Transverse colon (tissue), 4 donors: ENCODE measurements around the gene MRPS6. TPM values are rescaled to one million over a fixed set of nuclear protein-coding genes. Genes with fewer than 3 reads are reported as not detected.
A peak's percentile ranks its signal among the peaks of the same experiment; 100 is the strongest.

ENCODE experiments used
- DNase-seq: peaks from one replicate; pipeline ENCODE4 v3.0.0-alpha.2; 2019
- H3K27ac ChIP-seq, 4 donors: fragments of 200-600 bp; sonication (generic); 2 replicates each; pipeline ENCODE4 v1.5.1; 2016 to 2018; ENCODE audit warnings: inconsistent platforms in 4 of 4
- H3K27me3 ChIP-seq: fragments of 200-600 bp; sonication (generic); 2 replicates; pipeline ENCODE4 v1.5.1; 2017; ENCODE audit warnings: inconsistent platforms
- H3K36me3 ChIP-seq, 4 donors: fragments of 200-600 bp; sonication (generic); 2 replicates each; pipeline ENCODE4 v1.5.1; 2017 to 2019; ENCODE audit warnings: inconsistent platforms in 4 of 4
- H3K4me1 ChIP-seq, 4 donors: fragments of 200-600 bp; sonication (generic); 2 replicates each; pipeline ENCODE4 v1.5.1; 2017 to 2020; ENCODE audit warnings: inconsistent platforms in 4 of 4
- H3K4me3 ChIP-seq, 4 donors: fragments of 200-600 bp; sonication (generic); 1 replicate in 1 of 4; 2 replicates in 3 of 4; pipeline versions ENCODE4 v1.5.1 to v1.6.1; 2017 to 2019; ENCODE audit warnings: inconsistent platforms in 4 of 4
- H3K9me3 ChIP-seq, 2 donors: fragments of 200-600 bp; sonication (generic); 2 replicates each; pipeline ENCODE4 v1.5.1; 2017 to 2019; ENCODE audit warnings: inconsistent platforms in 2 of 2
- CTCF ChIP-seq, 5 experiments: fragments of 200-600 bp in 3 of 5; fragments of 450-650 bp in 2 of 5; sonication (generic) in 3 of 5; IDR thresholded peaks; 1 replicate in 2 of 5; 2 replicates in 3 of 5; pipeline ENCODE4 v1.5.1; 2016 to 2017; ENCODE audit warnings: antibody characterized with exemption in 5 of 5, inconsistent platforms in 3 of 5, mild to moderate bottlenecking in 2 of 5, moderate library complexity in 1 of 5
- EP300 ChIP-seq: sonication (generic); formaldehyde crosslinking; IDR thresholded peaks from one replicate; pipeline ENCODE4 v1.6.1; 2017; ENCODE audit warnings: antibody characterized with exemption, low read depth
- POLR2A ChIP-seq: fragments of 450-650 bp; IDR thresholded peaks from one replicate; pipeline ENCODE4 v1.6.1; 2016; ENCODE audit warnings: antibody characterized with exemption, mild to moderate bottlenecking, moderate library complexity
- POLR2AphosphoS5 ChIP-seq, 3 donors: sonication (generic); formaldehyde crosslinking; IDR thresholded peaks; one replicate each; pipeline ENCODE4 v1.6.1; 2016; ENCODE audit warnings: antibody characterized with exemption in 3 of 3
- WGBS, 2 donors: methylation state at CpG; one replicate each; pipeline ENCODE4 v1.1.5; 2018; ENCODE audit warnings: low coverage in 1 of 2; 5-methylcytosine and 5-hydroxymethylcytosine counted together
- in situ Hi-C, 4 donors: fragments of 200-750 bp; cut with MboI; loops; one replicate each; pipeline versions ENCODE4 v1.15.0 to v1.15.1; 2017; ENCODE audit warnings: low sequenced_read_pairs in 3 of 4, low pct_ligation_motif_present in 1 of 4, low pct_unique_long_range_greater_than_20kb in 1 of 4
- intact Hi-C: fragments of 100-400 bp; cut with DNase I; formaldehyde crosslinking; loops from one replicate; pipeline ENCODE4 v1.15.1; 2023; ENCODE audit warnings: low total_unique reads
- total RNA-seq, 4 donors: library from RNA; depleted of rRNA; stranded (reverse); fragments of >200 nt; gene quantifications; one replicate each; pipeline ENCODE4 v1.1.0, GENCODE V29; 2016

Gene MRPS6
- total RNA-seq, 4 donors from 2014 or later: 27.9 to 59.1 (median 35.6) TPM

- Histone ChIP-seq H3K27me3 (no peaks in the 10 kb centered on the region), H3K36me3 (no peaks in the 10 kb centered on the region), H3K4me3 (no peak overlapping the region), H3K4me1 (peaks cover 23 to 57% (median 36%) of the 10 kb centered on the region in 4 donors), H3K9me3 (no peaks in the 10 kb centered on the region), H3K27ac (peak overlapping the region; percentile 63 to 87 (median 78))
- TF ChIP-seq POLR2A: no peak
- TF ChIP-seq EP300: no peak
- TF ChIP-seq CTCF (IDR thresholded peaks at IDR 0.05): no peak
- no peak for TF ChIP-seq POLR2AphosphoS5 (IDR thresholded peaks at IDR 0.05)
- no peak for DNase-seq
- intact Hi-C loops: loop anchor here (5.0 kb wide), 1 partner anchor 70 kb away; no protein-coding TSS in a partner anchor
- in situ Hi-C loops: no loop called here
- 92 to 100% methylated on average over 3 to 13 of the region's 13 CpGs for WGBS, 2 donors
Observed at GRCh38 chr21:34132202-34132601, 58.8 kb downstream of the MRPS6 start.

GRCh38 chr21:34132926-34133325 lies 59.5 kb downstream of the MRPS6 start:
- in situ Hi-C loops (no loop called here), intact Hi-C loops (loop anchor here (5.0 kb wide), 1 partner anchor 69 kb away; no protein-coding TSS in a partner anchor)
- no peak for DNase-seq
- no peaks in the 10 kb centered on the region for H3K27me3 ChIP-seq
- no peaks in the 10 kb centered on the region for H3K9me3 ChIP-seq
- 75 to 90% methylated on average over 2 to 4 of the region's 4 CpGs for WGBS, 2 donors
- TF ChIP-seq POLR2AphosphoS5 (IDR thresholded peaks at IDR 0.05): no peak
- TF ChIP-seq POLR2A: no peak
- TF ChIP-seq EP300: no peak
- no peak for TF ChIP-seq CTCF (IDR thresholded peaks at IDR 0.05)
- peak overlapping the region in 3 of 4 donors; percentile 63 to 87 (median 72) for H3K27ac ChIP-seq
- no peak overlapping the region for H3K4me3 ChIP-seq
- H3K36me3 ChIP-seq: no peaks in the 10 kb centered on the region
- peaks cover 23 to 57% (median 34%) of the 10 kb centered on the region in 4 donors for H3K4me1 ChIP-seq

DNA sequence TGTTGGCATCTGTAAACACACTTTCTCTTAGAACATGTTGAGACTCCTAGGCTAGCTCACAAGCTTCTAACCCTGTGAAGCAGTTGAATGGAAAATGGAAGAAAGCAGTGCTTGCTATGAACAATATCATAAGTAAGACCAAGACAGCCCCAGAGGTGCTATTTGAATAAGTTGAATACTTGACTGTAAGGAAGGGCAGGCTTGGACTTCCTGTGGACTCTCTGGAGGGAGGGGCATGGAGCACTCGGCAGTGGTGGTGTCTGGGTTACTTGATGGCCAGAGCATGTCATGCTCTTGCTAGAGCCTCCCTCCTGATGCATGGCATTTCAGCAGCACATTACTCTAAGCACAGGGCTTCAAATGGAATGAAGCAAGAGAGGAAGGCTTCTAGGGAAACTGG lies 60.0 kb downstream of the MRPS6 start:
- Histone ChIP-seq H3K4me1 (peaks cover 23 to 53% (median 32%) of the 10 kb centered on the region in 4 donors), H3K36me3 (no peaks in the 10 kb centered on the region), H3K27me3 (no peaks in the 10 kb centered on the region), H3K4me3 (no peak overlapping the region), H3K9me3 (no peaks in the 10 kb centered on the region), H3K27ac (peak overlapping the region in 2 of 4 donors; percentile 72 to 87)
- no peak for TF ChIP-seq EP300
- no peak for TF ChIP-seq CTCF (IDR thresholded peaks at IDR 0.05)
- TF ChIP-seq POLR2A: no peak
- no peak for TF ChIP-seq POLR2AphosphoS5 (IDR thresholded peaks at IDR 0.05)
- in situ Hi-C loops: no loop called here
- intact Hi-C loops: loop anchor here (5.0 kb wide), 1 partner anchor 69 kb away; no protein-coding TSS in a partner anchor
- WGBS, 2 donors: 60% methylated on average over 1 of the region's 1 CpG; no CpG with 5 or more reads in 1 of the 2 donors
- DNase-seq: no peak

DNA sequence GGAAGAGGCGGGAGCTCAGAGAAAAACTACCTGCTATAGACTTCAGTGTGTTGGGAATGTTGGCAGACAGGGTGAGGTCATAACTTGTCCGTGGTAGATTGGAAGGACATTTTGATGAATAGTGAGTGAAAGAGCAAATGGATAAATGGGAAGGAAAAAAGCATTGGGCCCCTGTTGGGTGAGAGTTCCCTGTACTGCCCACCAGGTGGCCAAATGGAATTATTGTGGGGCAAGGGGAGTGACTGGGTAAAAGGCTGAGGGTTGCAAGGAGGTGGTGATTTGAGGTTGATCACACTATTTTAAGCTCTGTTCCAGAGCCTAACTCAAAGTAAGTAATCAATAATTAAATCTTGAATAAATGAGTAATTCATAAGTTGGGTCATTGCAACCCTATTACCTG lies 60.4 kb downstream of the MRPS6 start:
- H3K4me3 ChIP-seq: no peak overlapping the region
- H3K27ac ChIP-seq: no peak overlapping the region
- intact Hi-C loops (loop anchor here (5.0 kb wide), 1 partner anchor 68 kb away; no protein-coding TSS in a partner anchor), in situ Hi-C loops (no loop called here)
- peak in 3 of 5 experiments; percentile 12 to 25 (median 22) for TF ChIP-seq CTCF (IDR thresholded peaks at IDR 0.05)
- no peak for TF ChIP-seq POLR2AphosphoS5 (IDR thresholded peaks at IDR 0.05)
- no peak for TF ChIP-seq POLR2A
- no peak for TF ChIP-seq EP300
- WGBS, 2 donors: 77 to 93% methylated on average over 2 of the region's 2 CpGs
- H3K4me1 ChIP-seq: peaks cover 23 to 49% (median 29%) of the 10 kb centered on the region in 4 donors
- no peaks in the 10 kb centered on the region for H3K36me3 ChIP-seq
- no peak for DNase-seq
- H3K27me3 ChIP-seq: no peaks in the 10 kb centered on the region
- no peaks in the 10 kb centered on the region for H3K9me3 ChIP-seq
